GM03348 (cell line): Measurements from ENCODE around the gene ERICH2.

Experiments
- DNase-seq: peaks from one replicate; pipeline ENCODE4 v3.0.0; 2012; ENCODE audit warnings: low spot score

Gene ERICH2

GRCh38 chr2:170762760-170763159, 7.4 kb upstream of the ERICH2 start:
- DNase-seq: no peak

- no peak for DNase-seq
Observed at GRCh38 chr2:170763232-170763631, 6.9 kb upstream of the ERICH2 start.

DNA sequence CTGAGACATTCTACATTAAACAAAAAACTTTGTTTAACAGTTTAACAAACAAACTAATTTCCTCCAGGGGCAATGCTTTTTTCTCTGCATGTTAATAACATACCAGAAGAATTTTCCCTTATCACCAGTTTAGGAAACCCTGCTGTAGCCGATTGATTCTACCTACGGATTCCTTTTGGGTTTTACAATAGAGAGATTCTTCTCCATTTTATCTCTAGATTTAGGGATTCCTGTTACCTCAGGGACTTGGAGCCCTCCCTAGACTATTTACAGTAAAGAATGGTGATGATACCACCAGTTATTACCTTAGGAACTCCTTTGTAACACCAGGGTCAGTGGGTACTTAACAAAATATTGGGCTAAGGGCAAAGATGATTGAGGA, 5.3 kb upstream of the ERICH2 start:
- DNase-seq: no peak

GRCh38 chr2:170766693-170767092, 3.5 kb upstream of the ERICH2 start:
- no peak for DNase-seq

DNA sequence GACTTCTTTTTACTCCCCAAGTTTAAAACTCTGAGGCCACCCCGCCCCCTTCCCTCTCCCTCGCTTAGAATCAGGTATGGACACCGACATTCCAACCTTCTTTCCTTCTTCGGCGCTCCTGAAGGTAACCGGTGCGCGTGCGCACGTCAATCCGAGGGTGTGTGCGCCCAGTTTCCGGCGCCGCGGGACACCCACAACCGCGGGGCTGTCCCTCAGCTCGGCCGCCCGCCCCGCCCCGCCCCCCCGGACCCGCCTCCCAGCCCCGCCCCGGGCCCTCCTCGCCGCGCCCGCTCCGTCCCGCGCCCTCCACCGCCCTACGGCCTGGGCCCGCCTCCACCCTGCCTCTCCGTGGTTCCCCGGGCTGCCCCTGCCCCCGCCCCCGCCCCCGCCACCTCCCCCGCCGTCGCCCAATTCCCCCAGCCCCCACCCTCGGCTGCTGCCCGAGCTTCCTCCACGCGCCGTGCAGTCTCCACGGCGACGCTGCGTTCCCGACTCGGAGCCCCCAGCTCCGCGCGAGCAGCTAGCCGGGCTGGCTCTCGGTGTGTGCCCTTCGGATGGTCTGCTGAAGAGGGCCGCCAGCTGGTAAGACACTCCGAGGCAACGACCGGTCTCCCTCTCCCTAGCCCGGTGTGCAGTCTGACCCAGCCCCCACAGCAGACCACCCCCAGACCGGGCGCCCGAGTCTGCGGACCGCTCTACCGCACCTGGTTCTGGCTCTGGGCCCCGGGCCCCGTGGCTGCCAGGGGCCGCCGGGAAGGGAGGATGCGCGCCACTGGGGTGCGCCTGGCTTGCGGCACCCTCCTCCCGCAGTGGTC, 635 bp downstream of the ERICH2 start:
- peak; percentile 95 for DNase-seq

DNA sequence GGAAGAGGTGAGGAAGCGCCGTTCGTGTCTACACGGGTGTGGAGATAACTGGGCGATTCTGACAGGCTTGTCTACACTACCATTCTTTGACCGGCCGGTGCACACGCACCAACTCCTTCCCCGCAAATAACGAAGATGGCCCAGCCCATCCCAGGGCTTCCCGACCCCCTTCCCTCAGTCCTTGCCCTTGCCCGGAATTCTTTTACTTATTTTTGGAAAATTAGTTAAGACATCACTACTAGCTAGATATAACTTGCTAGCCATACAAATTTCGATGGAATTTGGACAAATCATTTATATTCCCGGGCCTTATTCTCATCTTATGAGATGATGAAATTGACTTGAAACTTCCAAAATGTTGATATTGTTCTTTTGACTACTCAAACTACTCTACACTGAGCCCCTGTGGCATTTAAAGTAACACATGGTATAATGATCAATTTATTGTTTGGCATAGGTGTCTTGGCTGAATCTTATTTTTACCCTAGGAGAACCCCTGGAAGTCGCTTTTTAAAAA, 1.3 kb downstream of the ERICH2 start:
- DNase-seq: no peak

DNA sequence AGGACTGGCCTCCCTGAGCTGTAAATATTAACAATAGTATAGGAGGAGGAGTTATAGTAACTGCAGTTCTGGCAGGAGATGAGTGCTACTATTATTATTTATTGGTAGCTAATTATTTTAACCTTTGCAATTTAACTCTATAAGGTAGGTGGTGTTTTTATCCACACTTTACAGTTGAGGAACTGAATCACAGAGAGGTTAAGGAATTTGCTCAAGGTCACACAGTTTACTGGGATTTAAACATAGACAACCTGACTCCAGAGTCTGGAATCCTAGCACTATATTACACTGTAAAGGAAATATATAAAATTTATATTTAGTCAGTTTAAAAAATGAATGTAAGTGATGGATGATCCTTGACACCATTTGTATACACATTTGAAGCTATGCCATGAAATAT, 2.1 kb downstream of the ERICH2 start:
- no peak for DNase-seq

DNA sequence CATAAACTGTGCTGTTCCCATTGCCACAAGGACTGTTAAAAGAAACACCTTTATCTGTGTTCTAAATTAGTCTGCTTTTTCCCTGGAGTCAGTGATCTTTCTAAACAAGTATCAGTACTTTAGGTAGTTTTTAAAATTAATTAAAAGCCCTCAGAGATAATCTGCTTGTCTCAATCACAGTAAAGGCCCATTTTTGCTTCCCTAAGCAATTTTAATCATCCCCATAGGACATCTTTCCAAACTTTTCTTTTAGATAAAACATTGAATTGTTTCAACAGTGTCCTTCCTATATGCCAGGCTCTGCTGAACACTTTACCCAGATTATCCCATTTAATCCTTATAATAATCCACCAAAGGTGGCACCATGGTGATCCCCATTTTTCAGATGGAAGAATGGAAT, 3.9 kb downstream of the ERICH2 start:
- DNase-seq: no peak

DNA sequence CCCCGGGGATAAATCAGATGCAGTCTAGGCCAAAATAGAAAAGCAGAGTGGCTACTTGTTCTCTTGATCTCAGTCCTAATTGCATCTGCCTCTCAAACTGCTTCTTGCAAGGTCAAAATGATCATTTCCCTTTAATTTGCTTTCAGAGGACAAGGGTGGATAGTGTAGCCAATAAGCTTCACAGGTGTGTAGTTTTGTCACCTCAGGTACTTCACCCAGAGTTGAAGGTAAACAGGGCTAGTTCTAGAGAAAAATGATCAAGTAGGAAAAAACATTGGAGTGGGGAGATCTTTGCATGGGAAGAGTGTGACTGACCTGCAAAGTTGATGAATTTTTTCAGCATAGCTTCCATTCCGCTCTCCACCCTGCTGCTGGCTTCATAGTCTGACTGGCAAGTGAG, 8.7 kb downstream of the ERICH2 start:
- DNase-seq: no peak

- no peak for DNase-seq
Observed at GRCh38 chr2:170779304-170779703, 9.1 kb downstream of the ERICH2 start.

DNA sequence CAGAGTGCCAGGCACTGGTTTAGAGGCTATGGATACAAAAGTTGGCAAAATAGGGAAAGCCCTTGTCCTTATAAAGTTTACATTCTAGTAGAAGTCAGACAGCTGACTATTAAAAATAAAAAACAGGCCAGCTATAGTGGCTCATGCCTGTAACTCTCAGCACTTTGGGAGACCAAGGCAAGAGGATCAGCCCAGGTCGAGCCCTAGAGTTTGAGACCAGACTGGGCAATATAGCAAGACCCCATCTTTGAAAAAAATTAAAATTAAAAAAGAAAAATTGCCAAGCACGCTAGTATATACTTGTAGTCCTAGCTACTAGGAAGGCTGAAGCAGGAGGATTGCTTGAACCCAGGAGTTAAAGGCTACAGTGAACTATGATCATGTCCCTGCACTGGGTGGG, 12.5 kb downstream of the ERICH2 start:
- no peak for DNase-seq

GRCh38 chr2:170783549-170783948, 13.4 kb downstream of the ERICH2 start:
- DNase-seq: no peak

DNA sequence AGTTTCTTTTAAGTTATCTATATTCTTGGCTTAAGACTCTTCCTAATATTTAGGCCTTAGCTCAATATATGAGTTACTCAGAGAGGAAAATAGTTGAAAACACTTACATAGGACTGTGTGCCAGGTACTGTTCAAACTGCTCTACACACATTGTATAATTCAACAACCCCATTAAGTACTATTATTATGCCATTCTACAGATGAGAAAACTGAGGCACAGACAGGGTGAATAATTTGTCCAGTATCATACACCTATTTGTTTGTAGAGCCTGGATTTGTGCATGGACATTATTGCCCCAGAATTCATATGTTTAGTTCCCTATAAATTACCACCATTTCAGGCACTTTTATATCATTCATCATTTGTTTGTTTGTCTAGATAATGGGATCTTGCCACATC, 28.8 kb downstream of the ERICH2 start:
- DNase-seq: no peak

GRCh38 chr2:170806548-170806947, 36.4 kb downstream of the ERICH2 start:
- no peak for DNase-seq

DNA sequence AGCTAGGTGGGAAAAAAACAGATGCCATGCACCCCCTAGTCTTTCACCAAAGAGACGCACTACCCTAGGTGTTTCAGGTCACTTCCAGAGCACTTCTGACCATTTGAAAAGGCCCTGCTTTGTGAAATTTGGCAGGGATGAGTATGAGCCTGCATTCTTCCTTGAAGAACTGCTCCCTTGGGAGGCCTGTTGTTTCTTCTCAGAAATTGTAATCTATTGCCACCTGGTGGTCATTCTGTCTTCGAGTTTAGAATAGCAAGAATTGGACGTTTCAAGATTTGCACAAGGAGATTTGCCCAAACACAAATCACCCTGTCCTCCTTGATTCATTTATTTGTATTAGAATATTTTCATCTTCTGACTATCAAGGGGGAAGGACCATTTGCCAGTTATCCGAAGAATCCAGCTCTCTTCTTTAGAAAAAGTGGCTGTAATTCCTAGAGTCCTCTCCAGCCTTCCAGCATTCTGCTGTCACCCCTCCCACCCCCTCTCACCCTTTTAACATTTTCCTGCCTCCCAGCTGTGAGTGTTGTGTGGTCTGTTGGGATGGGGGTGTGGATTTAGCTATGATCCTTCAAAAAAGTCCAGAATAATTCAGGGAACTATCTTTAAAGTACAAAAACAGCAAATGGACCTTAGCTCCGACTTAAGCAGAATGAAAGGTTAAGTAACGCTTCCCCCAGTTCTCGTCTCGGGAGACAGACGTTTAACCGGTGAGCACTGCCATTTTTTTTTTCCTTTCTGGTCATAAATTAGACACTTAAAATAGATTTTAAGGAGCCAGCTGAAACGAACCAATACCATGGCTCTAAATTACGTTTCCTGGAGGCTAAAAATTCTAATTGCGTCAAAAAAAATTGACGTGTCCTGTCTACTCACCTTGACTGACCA, 42.8 kb downstream of the ERICH2 start:
- peak; percentile 86 for DNase-seq

DNA sequence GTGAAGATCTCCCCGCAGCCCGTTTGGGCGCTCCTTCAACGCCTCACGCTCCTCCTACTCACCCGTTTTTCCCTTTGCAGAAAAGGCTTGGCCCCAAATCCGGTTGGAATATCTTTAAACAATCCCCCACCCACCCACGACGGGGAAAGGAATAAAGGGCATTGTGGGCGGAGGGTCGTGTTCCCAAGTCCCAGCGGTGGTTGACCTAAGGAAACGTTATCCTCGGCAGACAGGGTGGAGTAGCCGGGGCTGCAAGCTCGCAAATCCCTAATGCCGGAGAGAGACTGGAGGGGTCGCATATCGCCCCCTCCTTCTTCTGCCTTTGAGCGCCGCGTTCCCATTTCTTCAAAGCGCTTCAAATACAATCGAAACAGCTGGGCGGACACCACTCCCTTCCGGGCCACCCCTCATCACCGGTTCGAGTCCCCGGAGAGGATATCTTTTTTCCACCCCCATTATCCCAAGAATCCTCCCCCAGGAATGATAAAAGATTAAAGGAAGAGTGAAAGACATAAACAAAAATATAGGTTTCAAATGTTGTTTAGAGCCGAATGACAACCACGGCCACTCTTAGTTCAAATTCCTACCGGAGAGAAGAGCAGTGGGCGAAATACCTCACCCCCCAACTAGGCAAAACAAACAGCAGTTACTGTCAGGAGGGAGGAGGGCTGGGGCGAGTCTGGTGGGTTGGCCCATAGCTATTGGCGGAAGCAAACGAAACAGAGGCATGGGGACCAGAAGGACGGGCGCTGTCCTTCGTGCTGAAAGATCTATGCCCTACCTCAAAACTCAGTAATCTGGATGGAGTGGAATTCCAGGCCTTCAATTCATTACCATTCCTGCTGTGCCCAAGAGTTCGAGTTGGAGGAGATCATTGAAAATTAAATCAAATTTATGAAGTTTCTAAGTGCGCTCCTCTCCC, 43.7 kb downstream of the ERICH2 start:
- DNase-seq: peak; percentile 68

GRCh38 chr2:170814533-170815230, 44.5 kb downstream of the ERICH2 start:
- no peak for DNase-seq

DNA sequence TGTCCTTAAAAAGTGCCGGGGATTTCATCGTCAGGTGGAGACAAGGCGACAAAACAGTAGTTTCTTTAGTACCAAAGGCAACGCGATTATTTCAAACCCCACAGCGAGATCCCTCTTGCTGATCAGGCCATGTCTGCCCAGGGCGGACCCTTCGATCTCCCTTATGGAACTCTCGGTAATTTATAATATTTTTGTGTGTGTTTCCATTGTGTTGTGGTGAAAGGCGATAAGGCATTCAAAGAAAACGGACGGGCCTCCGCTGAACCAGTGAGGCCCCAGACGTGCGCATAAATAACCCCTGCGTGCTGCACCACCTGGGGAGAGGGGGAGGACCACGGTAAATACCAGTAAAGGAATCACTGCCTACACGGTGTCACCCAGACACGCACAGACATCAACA, 45.1 kb downstream of the ERICH2 start:
- DNase-seq: no peak

DNA sequence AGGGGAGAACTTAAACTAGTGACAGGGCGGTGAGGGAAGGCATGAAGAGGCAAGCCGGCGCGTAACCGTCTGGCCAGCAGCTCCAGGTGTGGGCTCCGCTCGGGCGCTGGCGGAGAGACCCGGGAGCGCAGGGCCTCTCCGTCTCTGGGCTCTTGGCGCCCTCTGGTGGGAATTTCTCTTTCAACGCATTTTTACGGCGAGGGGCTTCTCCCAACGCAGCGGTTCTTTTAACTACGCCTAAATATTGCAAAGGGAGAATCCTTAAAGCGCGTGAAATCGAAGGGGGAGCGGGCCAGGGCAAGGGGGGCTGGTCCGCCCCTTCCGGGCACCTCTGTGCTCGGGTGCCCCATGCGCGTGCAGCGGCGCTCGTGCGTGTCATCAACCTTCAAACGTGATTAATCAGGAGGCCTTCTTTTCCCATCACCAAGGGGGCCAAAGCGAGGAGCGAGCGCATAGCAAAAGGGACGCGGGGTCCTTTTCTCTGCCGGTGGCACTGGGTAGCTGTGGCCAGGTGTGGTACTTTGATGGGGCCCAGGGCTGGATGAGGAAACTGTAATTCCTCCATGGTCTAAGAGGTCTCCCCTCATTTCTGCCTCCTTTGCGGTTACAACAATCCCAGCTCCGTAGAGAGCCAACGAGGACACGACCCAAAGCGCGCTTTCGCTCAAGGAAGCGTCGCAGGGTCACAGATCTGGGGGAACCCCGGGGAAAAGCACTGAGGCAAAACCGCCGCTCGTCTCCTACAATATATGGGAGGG, 45.7 kb downstream of the ERICH2 start:
- DNase-seq: peak; percentile 72

DNA sequence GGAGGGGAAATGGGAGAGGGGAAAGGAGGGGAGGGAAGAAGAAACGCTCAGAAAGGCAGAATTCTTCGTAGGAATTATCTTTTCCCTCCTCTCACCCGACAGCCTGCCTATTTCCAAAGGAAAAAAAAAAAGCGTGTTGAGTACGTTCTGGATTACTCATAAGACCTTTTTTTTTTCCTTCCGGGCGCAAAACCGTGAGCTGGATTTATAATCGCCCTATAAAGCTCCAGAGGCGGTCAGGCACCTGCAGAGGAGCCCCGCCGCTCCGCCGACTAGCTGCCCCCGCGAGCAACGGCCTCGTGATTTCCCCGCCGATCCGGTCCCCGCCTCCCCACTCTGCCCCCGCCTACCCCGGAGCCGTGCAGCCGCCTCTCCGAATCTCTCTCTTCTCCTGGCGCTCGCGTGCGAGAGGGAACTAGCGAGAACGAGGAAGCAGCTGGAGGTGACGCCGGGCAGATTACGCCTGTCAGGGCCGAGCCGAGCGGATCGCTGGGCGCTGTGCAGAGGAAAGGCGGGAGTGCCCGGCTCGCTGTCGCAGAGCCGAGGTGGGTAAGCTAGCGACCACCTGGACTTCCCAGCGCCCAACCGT, 46.4 kb downstream of the ERICH2 start, which contains the start of gene GAD1:
GAD1 (plus strand) TSS at position 384 of the 589 bp plus-strand sequence. CDS start 1,705 bp downstream, outside the sequence.
- peak; percentile 70 for DNase-seq
